Measurements from ENCODE around the gene STRN3.
"Not testable (repeated sequence)": the region's sequence is repeated elsewhere in the genome, so short reads cannot be mapped to it uniquely, and the experiment has no call there.

STRN3 gene

DNA sequence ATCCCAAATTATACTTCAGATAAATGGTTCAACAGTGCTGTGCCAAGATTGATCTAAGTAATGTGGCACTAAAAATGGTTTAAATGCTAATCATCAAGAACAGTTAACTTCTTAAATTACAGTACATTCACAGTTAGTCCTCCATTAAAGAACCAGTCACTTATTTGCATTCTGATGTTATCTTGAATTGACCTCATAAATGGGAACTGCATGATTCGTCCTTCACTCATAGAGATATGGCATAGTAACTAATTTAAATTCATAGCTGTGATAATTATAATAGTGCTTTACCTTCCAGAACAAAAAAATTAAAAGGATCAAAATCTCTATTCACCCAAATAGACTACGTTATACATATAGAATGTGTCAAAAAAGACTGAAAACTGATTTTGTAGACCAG, 90.7 kb downstream of the STRN3 start:
- H3K4me1 ChIP-seq (ENCODE audit: control insufficient read depth in 1 of 2, insufficient read depth in 2 of 2, low read length in 2 of 2): no peaks in the 10 kb centered on the region
- no peaks in the 10 kb centered on the region for H3K9me3 ChIP-seq (ENCODE audit: control insufficient read depth in 1 of 2, low read length in 2 of 2)
- H3K27ac ChIP-seq (ENCODE audit: low read length): no peak overlapping the region
- peaks cover 0 to 29% of the 10 kb centered on the region in 2 donors for H3K36me3 ChIP-seq (ENCODE audit: control insufficient read depth in 1 of 2, insufficient read depth in 2 of 2, low read length in 2 of 2)
- no peak overlapping the region for H3K4me3 ChIP-seq (ENCODE audit: low read depth in 1 of 2, low read length in 2 of 2)
- H3K27me3 ChIP-seq (ENCODE audit: low read depth, low read length): no peaks in the 10 kb centered on the region

DNA sequence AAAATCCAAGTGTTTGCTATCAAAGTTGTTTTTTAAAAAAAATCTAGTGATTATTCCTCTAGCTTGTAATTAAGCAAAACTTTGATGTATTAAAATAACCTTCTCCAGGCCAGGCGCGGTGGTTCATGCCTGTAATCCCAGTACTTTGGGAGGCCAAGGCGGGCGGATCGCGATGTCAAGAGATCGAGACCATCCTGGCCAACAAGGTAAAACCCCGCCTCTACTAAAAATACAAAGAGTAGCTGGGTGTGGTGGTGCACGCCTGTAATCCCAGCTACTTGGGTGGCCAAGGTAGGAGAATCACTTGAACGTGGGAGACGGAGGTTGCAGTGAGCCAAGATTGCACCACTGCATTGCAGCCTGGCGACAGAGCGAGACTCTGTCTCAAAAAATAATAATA, 92.2 kb downstream of the STRN3 start:
- H3K9me3 ChIP-seq (ENCODE audit: control insufficient read depth in 1 of 2, low read length in 2 of 2); H3K27ac ChIP-seq (ENCODE audit: low read length); H3K4me3 ChIP-seq (ENCODE audit: low read depth in 1 of 2, low read length in 2 of 2); H3K27me3 ChIP-seq (ENCODE audit: low read depth, low read length); H3K4me1 ChIP-seq (ENCODE audit: control insufficient read depth in 1 of 2, insufficient read depth in 2 of 2, low read length in 2 of 2): not testable (repeated sequence)
- H3K36me3 ChIP-seq (ENCODE audit: control insufficient read depth in 1 of 2, insufficient read depth in 2 of 2, low read length in 2 of 2): peaks cover 0 to 29% of the 10 kb centered on the region in 2 donors

DNA sequence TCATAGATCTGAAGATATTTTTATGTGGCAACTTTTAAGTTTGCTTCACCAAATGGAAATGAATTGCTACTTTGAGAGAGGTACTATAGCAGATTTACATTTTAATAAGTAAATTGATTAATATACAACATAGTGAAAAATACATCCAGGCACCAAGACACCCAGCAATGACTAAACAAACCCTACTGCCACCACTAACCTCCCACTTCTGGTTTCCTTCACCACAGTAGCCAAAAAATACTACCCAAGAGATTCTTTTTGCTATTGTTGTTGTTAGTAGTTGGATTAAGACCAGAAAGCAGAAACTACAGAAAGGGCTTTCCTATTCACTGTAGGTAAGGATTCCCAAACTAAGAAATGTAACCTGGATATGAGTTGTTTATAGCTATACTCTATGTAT, 97.7 kb downstream of the STRN3 start:
- no peaks in the 10 kb centered on the region for H3K27me3 ChIP-seq (ENCODE audit: low read depth, low read length)
- H3K36me3 ChIP-seq (ENCODE audit: control insufficient read depth in 1 of 2, insufficient read depth in 2 of 2, low read length in 2 of 2): peaks cover 0 to 5% of the 10 kb centered on the region in 2 donors
- H3K27ac ChIP-seq (ENCODE audit: low read length): no peak overlapping the region

DNA sequence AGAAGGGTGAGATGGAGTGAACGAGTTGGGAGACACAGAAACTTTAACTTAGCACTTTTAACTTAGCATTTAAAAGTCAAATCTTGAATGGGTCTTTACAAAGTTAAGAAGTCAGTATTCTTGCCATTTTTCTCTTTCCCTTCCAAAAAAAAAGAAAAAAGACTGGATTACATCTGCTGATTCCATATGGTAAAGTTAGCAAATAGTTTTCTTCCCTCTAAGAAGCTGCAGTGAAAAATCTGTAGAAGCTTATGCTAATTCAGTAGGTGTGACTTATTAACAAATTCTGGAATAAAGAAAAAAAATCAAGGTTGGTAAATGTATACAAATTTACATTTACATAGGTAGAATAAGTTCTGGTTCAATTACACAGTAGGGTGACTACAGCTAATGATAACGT, 100.9 kb downstream of the STRN3 start:
- Histone ChIP-seq H3K27ac (ENCODE audit: low read length) (no peak overlapping the region), H3K4me1 (ENCODE audit: control insufficient read depth in 1 of 2, insufficient read depth in 2 of 2, low read length in 2 of 2) (peaks cover 0 to 4% of the 10 kb centered on the region in 2 donors), H3K27me3 (ENCODE audit: low read depth, low read length) (no peaks in the 10 kb centered on the region), H3K9me3 (ENCODE audit: control insufficient read depth in 1 of 2, low read length in 2 of 2) (no peaks in the 10 kb centered on the region), H3K36me3 (ENCODE audit: control insufficient read depth in 1 of 2, insufficient read depth in 2 of 2, low read length in 2 of 2) (peaks cover 0 to 5% of the 10 kb centered on the region in 2 donors), H3K4me3 (ENCODE audit: low read depth in 1 of 2, low read length in 2 of 2) (no peak overlapping the region)

More for the DNA sequence above, 97.7 kb downstream of the STRN3 start:
- H3K4me3 ChIP-seq (ENCODE audit: low read depth in 1 of 2, low read length in 2 of 2): no peak overlapping the region
- no peaks in the 10 kb centered on the region for H3K9me3 ChIP-seq (ENCODE audit: control insufficient read depth in 1 of 2, low read length in 2 of 2)
- peaks cover 0 to 4% of the 10 kb centered on the region in 2 donors for H3K4me1 ChIP-seq (ENCODE audit: control insufficient read depth in 1 of 2, insufficient read depth in 2 of 2, low read length in 2 of 2)

DNA sequence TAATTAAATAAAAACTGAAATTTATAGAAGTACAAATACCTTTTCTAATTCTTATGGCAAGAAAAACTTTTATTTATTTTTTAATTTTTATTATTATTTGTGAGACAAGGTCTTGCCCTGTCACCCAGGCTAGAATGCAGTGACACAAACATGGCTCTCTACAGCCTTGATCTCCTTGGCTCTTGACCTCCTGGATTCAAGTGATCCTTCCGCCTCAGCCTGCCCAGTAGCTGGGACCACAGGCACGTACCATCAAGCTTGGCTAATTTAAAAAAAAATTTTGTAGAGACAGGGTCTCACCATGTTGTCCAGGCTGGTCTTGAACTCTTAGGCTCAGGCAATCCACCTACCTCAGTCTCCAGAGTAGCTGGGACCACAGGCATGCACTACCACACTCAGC, 104.4 kb downstream of the STRN3 start:
- Histone ChIP-seq H3K4me1 (ENCODE audit: control insufficient read depth in 1 of 2, insufficient read depth in 2 of 2, low read length in 2 of 2) (no peaks in the 10 kb centered on the region), H3K9me3 (ENCODE audit: control insufficient read depth in 1 of 2, low read length in 2 of 2) (no peaks in the 10 kb centered on the region), H3K4me3 (ENCODE audit: low read depth in 1 of 2, low read length in 2 of 2) (no peak overlapping the region), H3K27me3 (ENCODE audit: low read depth, low read length) (no peaks in the 10 kb centered on the region), H3K36me3 (ENCODE audit: control insufficient read depth in 1 of 2, insufficient read depth in 2 of 2, low read length in 2 of 2) (peaks cover 3 to 5% of the 10 kb centered on the region in 2 donors), H3K27ac (ENCODE audit: low read length) (no peak overlapping the region)

DNA sequence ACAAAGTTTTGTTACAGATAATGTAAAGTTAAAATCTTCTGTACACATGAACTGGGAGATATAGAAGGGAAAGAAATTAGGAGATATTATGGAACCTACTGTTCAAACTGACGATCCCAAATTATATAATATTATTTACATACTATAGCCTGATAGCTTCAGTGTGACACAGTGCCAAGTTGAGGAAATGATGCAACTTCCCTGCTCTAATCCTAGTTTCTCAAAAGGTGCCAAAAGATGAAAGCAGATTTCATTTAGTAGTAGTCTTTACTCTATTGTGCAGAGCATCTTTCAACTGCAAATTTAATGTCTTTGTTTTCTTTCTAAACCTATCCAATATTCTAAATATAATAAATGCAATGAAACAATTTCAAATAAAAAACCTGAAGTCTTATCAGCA, 104.9 kb downstream of the STRN3 start:
- Histone ChIP-seq H3K36me3 (ENCODE audit: control insufficient read depth in 1 of 2, insufficient read depth in 2 of 2, low read length in 2 of 2) (peaks cover 3 to 8% of the 10 kb centered on the region in 2 donors), H3K9me3 (ENCODE audit: control insufficient read depth in 1 of 2, low read length in 2 of 2) (no peaks in the 10 kb centered on the region), H3K27me3 (ENCODE audit: low read depth, low read length) (no peaks in the 10 kb centered on the region), H3K4me3 (ENCODE audit: low read depth in 1 of 2, low read length in 2 of 2) (no peak overlapping the region), H3K4me1 (ENCODE audit: control insufficient read depth in 1 of 2, insufficient read depth in 2 of 2, low read length in 2 of 2) (no peaks in the 10 kb centered on the region), H3K27ac (ENCODE audit: low read length) (no peak overlapping the region)

DNA sequence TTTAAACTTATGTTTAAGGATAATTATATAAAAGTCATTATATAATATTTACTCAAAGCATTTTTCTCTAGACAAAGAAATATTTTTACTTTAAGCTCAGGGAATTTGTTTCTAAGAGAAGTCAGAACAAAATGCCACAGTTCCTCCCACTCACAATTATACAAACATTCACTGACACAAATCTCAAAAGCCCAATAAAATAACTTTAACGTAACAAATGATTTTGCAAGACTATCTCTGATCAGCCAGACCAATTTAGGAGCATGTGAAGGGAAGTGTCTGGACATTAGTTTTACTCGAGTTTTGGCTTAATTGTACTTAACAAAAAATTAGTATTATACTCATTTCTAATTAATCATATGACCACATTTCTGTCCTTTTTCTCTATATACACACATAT, 110.6 kb downstream of the STRN3 start:
- H3K4me1 ChIP-seq (ENCODE audit: control insufficient read depth in 1 of 2, insufficient read depth in 2 of 2, low read length in 2 of 2): no peaks in the 10 kb centered on the region
- H3K27ac ChIP-seq (ENCODE audit: low read length): no peak overlapping the region
- no peaks in the 10 kb centered on the region for H3K27me3 ChIP-seq (ENCODE audit: low read depth, low read length)

DNA sequence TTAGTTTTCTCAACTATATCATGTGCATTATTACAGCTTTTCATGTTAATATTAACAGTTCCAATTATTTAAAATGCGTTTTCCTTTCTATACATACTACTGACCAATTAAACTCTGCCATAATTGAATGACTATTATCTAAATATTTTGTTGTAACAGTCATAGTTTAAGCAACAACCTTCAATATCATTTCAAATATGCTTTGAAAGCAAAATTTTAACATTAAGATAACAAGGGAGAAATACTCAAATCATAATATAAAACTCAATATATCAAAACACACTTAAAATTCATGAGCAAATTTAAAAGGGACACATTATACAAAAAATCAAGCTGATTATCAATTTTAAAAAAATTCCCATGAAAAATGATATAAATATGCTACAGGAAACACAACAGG, 111.4 kb downstream of the STRN3 start:
- no peaks in the 10 kb centered on the region for H3K27me3 ChIP-seq (ENCODE audit: low read depth, low read length)
- peaks cover 12 to 23% of the 10 kb centered on the region in 2 donors for H3K36me3 ChIP-seq (ENCODE audit: control insufficient read depth in 1 of 2, insufficient read depth in 2 of 2, low read length in 2 of 2)
- H3K9me3 ChIP-seq (ENCODE audit: control insufficient read depth in 1 of 2, low read length in 2 of 2): no peaks in the 10 kb centered on the region
- no peak overlapping the region for H3K27ac ChIP-seq (ENCODE audit: low read length)
- no peak overlapping the region for H3K4me3 ChIP-seq (ENCODE audit: low read depth in 1 of 2, low read length in 2 of 2)
- no peaks in the 10 kb centered on the region for H3K4me1 ChIP-seq (ENCODE audit: control insufficient read depth in 1 of 2, insufficient read depth in 2 of 2, low read length in 2 of 2)

More for the DNA sequence above, 110.6 kb downstream of the STRN3 start:
- Histone ChIP-seq H3K4me3 (ENCODE audit: low read depth in 1 of 2, low read length in 2 of 2) (no peak overlapping the region), H3K36me3 (ENCODE audit: control insufficient read depth in 1 of 2, insufficient read depth in 2 of 2, low read length in 2 of 2) (peaks cover 9 to 15% of the 10 kb centered on the region in 2 donors), H3K9me3 (ENCODE audit: control insufficient read depth in 1 of 2, low read length in 2 of 2) (no peaks in the 10 kb centered on the region)

DNA sequence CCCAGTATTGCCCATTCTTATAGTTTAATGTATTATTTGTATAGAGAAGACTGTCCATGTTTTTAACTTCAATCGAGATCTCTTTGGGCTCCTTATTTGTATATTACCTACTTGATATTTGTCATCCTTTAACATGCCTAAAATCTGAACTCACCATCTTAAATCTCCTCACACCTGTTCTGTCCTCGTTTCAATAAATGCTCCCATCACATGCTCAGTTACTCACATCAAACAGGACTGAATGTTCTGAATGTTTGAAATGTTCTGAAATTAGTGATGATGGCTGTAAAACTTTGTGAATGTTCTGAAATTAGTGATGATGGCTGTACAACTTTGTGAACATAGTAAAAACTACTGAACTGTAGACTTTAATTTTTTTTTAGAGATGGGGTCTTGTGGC, 117.4 kb downstream of the STRN3 start:
- Histone ChIP-seq H3K36me3 (ENCODE audit: control insufficient read depth in 1 of 2, insufficient read depth in 2 of 2, low read length in 2 of 2) (peaks cover 29 to 42% of the 10 kb centered on the region in 2 donors), H3K4me1 (ENCODE audit: control insufficient read depth in 1 of 2, insufficient read depth in 2 of 2, low read length in 2 of 2) (no peaks in the 10 kb centered on the region), H3K9me3 (ENCODE audit: control insufficient read depth in 1 of 2, low read length in 2 of 2) (no peaks in the 10 kb centered on the region), H3K27me3 (ENCODE audit: low read depth, low read length) (no peaks in the 10 kb centered on the region), H3K4me3 (ENCODE audit: low read depth in 1 of 2, low read length in 2 of 2) (no peak overlapping the region), H3K27ac (ENCODE audit: low read length) (no peak overlapping the region)

DNA sequence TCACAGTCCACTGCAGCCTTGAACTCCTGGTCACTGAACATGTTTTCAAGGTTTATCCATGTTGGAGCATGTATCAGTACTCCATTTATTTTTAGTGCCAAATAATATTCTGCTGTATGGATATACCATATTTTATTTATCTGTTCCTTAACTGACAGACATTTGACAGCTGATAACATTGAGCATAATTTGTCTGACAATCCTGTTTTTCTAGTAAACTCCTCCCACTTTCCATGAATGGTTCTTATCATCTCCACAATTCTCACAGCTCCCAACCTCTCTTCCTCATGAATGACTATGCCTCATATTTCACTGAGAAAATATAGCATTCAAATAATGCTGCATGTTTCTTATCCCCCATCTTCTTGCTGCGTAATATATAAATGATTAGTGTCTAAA, 118.5 kb downstream of the STRN3 start:
- no peaks in the 10 kb centered on the region for H3K9me3 ChIP-seq (ENCODE audit: control insufficient read depth in 1 of 2, low read length in 2 of 2)
- H3K27ac ChIP-seq (ENCODE audit: low read length): no peak overlapping the region
- no peaks in the 10 kb centered on the region for H3K4me1 ChIP-seq (ENCODE audit: control insufficient read depth in 1 of 2, insufficient read depth in 2 of 2, low read length in 2 of 2)
- H3K36me3 ChIP-seq (ENCODE audit: control insufficient read depth in 1 of 2, insufficient read depth in 2 of 2, low read length in 2 of 2): peaks cover 29 to 44% of the 10 kb centered on the region in 2 donors
- H3K27me3 ChIP-seq (ENCODE audit: low read depth, low read length): no peaks in the 10 kb centered on the region
- H3K4me3 ChIP-seq (ENCODE audit: low read depth in 1 of 2, low read length in 2 of 2): no peak overlapping the region

DNA sequence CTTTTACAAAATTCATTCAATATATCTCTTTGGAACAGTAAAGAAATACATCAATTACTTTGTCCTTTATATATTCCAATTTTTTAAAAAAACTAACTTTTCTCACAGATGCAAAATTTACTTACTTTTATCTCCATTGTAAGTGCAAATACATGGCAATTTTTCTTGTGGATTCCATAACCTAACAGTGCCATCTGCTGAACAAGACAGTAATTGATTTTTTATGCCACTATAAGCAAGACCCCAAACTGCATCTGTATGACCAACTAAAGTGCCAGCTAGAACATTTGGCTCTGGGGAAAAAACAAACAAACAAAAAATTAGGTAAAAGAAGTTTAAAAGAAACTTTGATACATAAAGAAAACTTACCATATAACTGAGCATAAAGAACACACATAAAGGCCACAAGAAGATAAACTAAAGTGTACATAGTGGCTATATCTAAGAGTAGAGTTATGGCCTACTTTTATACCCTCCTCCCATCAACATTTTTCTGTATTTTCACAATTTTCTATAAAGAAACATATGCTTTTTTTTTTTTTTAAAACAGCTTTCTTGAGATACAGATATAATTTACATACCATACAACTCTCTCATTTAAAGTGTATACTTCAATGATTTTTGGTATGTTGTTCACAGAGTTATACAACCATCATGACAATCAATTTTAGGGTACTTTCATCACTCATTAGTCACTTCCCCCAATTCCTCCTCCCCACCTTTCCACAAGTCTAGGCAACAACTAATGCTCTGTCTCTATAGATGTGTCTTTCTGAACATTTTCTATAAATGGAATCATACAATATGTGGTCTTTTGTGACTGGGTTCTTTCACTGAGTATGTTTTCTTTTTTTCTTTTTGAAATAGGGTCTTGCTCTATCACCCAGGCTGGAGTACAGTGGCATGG, 119.2 kb downstream of the STRN3 start:
- Histone ChIP-seq H3K27me3 (ENCODE audit: low read depth, low read length) (no peaks in the 10 kb centered on the region), H3K4me3 (ENCODE audit: low read depth in 1 of 2, low read length in 2 of 2) (no peak overlapping the region), H3K4me1 (ENCODE audit: control insufficient read depth in 1 of 2, insufficient read depth in 2 of 2, low read length in 2 of 2) (no peaks in the 10 kb centered on the region), H3K9me3 (ENCODE audit: control insufficient read depth in 1 of 2, low read length in 2 of 2) (no peaks in the 10 kb centered on the region), H3K27ac (ENCODE audit: low read length) (no peak overlapping the region), H3K36me3 (ENCODE audit: control insufficient read depth in 1 of 2, insufficient read depth in 2 of 2, low read length in 2 of 2) (peaks cover 35 to 48% of the 10 kb centered on the region in 2 donors)

Data from muscle layer of duodenum (tissue), 2 donors.